ENCODE results near the gene GOLGA6L7.

The GOLGA6L7 gene

DNA sequence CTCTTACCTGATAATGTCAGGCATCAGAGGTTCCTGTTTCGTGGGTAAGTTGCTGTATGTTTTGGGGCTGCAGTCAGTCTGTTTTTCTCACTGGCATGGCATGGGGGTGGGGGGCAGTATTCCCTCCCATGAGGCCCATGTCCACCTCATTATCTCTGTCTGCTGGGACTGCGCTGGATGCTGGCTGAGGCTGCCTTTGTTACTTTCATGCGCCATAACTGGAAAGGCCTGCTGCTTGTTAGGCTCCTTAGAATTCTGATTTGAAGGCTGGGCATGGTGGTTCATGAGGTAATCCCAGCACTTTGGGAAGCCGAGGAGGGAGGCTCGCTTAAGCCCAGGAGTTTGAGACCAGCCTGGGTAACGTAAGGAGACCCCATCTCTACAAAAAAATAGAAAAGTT is 47.1 kb upstream of the GOLGA6L7 start:
- TF ChIP-seq ZBTB7A (IDR thresholded peaks at IDR 0.05; ENCODE audit: low read depth): no peak
- TF ChIP-seq TAF1 (IDR thresholded peaks at IDR 0.05; ENCODE audit: low read depth): no peak
- TF ChIP-seq REST (IDR thresholded peaks at IDR 0.05; ENCODE audit: low read depth): no peak
- TF ChIP-seq EP300 (IDR thresholded peaks at IDR 0.05; ENCODE audit: borderline replicate concordance): no peak
- TF ChIP-seq YY1 (IDR thresholded peaks at IDR 0.05; ENCODE audit: low read depth): no peak
- TF ChIP-seq EGR1 (IDR thresholded peaks at IDR 0.05): no peak
- TF ChIP-seq CREB1 (IDR thresholded peaks at IDR 0.05; ENCODE audit: low read depth): no peak
- no peak for TF ChIP-seq FOXM1 (IDR thresholded peaks at IDR 0.05; ENCODE audit: borderline replicate concordance, low read depth)
- no peak for TF ChIP-seq TCF12 (IDR thresholded peaks at IDR 0.05; ENCODE audit: low read depth)
- no peak for TF ChIP-seq RAD21 (IDR thresholded peaks at IDR 0.05; ENCODE audit: low read depth)
- TF ChIP-seq NFIC (IDR thresholded peaks at IDR 0.05): no peak
- no peak for TF ChIP-seq CEBPB (IDR thresholded peaks at IDR 0.05)

GRCh38 chr15:28895146-28895545 is 46.7 kb upstream of the GOLGA6L7 start:
- TF ChIP-seq CREB1 (IDR thresholded peaks at IDR 0.05; ENCODE audit: low read depth): no peak
- TF ChIP-seq YY1 (IDR thresholded peaks at IDR 0.05; ENCODE audit: low read depth): no peak
- no peak for TF ChIP-seq EGR1 (IDR thresholded peaks at IDR 0.05)
- no peak for TF ChIP-seq RAD21 (IDR thresholded peaks at IDR 0.05; ENCODE audit: low read depth)
- no peak for TF ChIP-seq FOXM1 (IDR thresholded peaks at IDR 0.05; ENCODE audit: borderline replicate concordance, low read depth)
- TF ChIP-seq TCF12 (IDR thresholded peaks at IDR 0.05; ENCODE audit: low read depth): no peak
- TF ChIP-seq EP300 (IDR thresholded peaks at IDR 0.05; ENCODE audit: borderline replicate concordance): no peak
- no peak for TF ChIP-seq ZBTB7A (IDR thresholded peaks at IDR 0.05; ENCODE audit: low read depth)
- TF ChIP-seq CEBPB (IDR thresholded peaks at IDR 0.05): no peak
- no peak for TF ChIP-seq NFIC (IDR thresholded peaks at IDR 0.05)
- TF ChIP-seq TEAD4 (IDR thresholded peaks at IDR 0.05): no peak
- TF ChIP-seq REST (IDR thresholded peaks at IDR 0.05; ENCODE audit: low read depth): no peak
- TF ChIP-seq, protein P1, sequence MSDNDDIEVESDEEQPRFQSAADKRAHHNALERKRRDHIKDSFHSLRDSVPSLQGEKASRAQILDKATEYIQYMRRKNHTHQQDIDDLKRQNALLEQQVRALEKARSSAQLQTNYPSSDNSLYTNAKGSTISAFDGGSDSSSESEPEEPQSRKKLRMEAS (IDR thresholded peaks at IDR 0.05): no peak
- TF ChIP-seq, protein P2, sequence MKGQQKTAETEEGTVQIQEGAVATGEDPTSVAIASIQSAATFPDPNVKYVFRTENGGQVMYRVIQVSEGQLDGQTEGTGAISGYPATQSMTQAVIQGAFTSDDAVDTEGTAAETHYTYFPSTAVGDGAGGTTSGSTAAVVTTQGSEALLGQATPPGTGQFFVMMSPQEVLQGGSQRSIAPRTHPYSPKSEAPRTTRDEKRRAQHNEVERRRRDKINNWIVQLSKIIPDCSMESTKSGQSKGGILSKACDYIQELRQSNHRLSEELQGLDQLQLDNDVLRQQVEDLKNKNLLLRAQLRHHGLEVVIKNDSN (IDR thresholded peaks at IDR 0.05): no peak
- TF ChIP-seq TAF1 (IDR thresholded peaks at IDR 0.05; ENCODE audit: low read depth): no peak

GRCh38 chr15:28894631-28895030 is 46.2 kb upstream of the GOLGA6L7 start:
- TF ChIP-seq TCF12 (IDR thresholded peaks at IDR 0.05; ENCODE audit: low read depth) (no peak), ZBTB7A (IDR thresholded peaks at IDR 0.05; ENCODE audit: low read depth) (no peak), CEBPB (IDR thresholded peaks at IDR 0.05) (no peak), CREB1 (IDR thresholded peaks at IDR 0.05; ENCODE audit: low read depth) (no peak), YY1 (IDR thresholded peaks at IDR 0.05; ENCODE audit: low read depth) (no peak), EP300 (IDR thresholded peaks at IDR 0.05; ENCODE audit: borderline replicate concordance) (no peak), RAD21 (IDR thresholded peaks at IDR 0.05; ENCODE audit: low read depth) (no peak), TAF1 (IDR thresholded peaks at IDR 0.05; ENCODE audit: low read depth) (no peak), FOXM1 (IDR thresholded peaks at IDR 0.05; ENCODE audit: borderline replicate concordance, low read depth) (no peak), REST (IDR thresholded peaks at IDR 0.05; ENCODE audit: low read depth) (no peak), NFIC (IDR thresholded peaks at IDR 0.05) (no peak), TEAD4 (IDR thresholded peaks at IDR 0.05) (no peak), EGR1 (IDR thresholded peaks at IDR 0.05) (no peak)
- TF ChIP-seq, protein P1 (IDR thresholded peaks at IDR 0.05): no peak
- TF ChIP-seq, protein P2 (IDR thresholded peaks at IDR 0.05): no peak

DNA sequence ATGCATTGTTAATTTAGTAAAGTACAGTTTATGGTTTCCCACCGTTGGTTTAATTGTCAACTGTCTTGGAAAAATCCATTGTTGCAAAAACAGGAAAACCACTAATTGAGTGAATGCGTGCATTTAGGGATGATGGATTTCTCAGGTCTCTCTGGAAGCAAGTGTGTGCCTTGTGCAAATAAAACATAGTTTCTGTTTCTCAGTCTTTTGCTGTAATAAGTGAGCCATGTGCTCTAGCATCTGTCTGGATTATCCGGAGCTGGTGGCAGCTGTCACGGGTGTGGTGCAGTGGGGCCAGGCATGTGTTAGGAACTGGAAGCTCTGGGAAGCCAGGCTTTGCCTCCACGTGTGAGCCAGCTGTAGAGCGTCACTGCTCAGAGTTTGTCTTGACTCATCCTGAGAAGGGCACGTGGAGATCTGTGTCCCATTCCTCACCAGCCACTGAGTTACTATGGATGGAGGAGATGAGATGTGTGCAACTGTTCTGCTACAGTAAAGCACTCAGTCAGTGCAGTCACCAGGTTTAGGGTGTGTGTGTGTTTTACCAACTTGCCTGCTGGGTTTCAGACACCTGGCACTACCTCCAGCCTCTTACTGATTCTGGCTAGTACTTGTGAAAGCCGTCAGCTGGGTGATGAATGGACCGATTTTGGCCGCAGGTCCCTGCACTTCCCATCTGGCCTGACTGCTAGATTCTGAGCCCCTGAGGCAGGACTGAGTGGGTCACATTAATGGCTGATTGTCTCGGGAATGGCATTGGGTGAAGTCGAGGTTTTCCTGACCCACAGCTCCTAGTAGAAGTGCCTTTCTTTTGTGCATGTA is 44.6 kb upstream of the GOLGA6L7 start:
- TF ChIP-seq, protein P2 (IDR thresholded peaks at IDR 0.05): no peak
- TF ChIP-seq FOXM1 (IDR thresholded peaks at IDR 0.05; ENCODE audit: borderline replicate concordance, low read depth): no peak
- no peak for TF ChIP-seq TAF1 (IDR thresholded peaks at IDR 0.05; ENCODE audit: low read depth)
- no peak for TF ChIP-seq EP300 (IDR thresholded peaks at IDR 0.05; ENCODE audit: borderline replicate concordance)
- TF ChIP-seq CREB1 (IDR thresholded peaks at IDR 0.05; ENCODE audit: low read depth): no peak
- TF ChIP-seq CEBPB (IDR thresholded peaks at IDR 0.05): no peak
- TF ChIP-seq TEAD4 (IDR thresholded peaks at IDR 0.05): no peak
- TF ChIP-seq, protein P1 (IDR thresholded peaks at IDR 0.05): no peak
- TF ChIP-seq RAD21 (IDR thresholded peaks at IDR 0.05; ENCODE audit: low read depth): no peak
- TF ChIP-seq ZBTB7A (IDR thresholded peaks at IDR 0.05; ENCODE audit: low read depth): no peak
- TF ChIP-seq REST (IDR thresholded peaks at IDR 0.05; ENCODE audit: low read depth): no peak
- TF ChIP-seq TCF12 (IDR thresholded peaks at IDR 0.05; ENCODE audit: low read depth): no peak
- no peak for TF ChIP-seq EGR1 (IDR thresholded peaks at IDR 0.05)
- TF ChIP-seq NFIC (IDR thresholded peaks at IDR 0.05): no peak
- TF ChIP-seq YY1 (IDR thresholded peaks at IDR 0.05; ENCODE audit: low read depth): no peak
